ENCODE results near the gene CREB3L2. TPM values are rescaled to one million over a fixed set of nuclear protein-coding genes. Genes with fewer than 3 reads are reported as not detected.

CREB3L2 gene
- polyA plus RNA-seq, 2 of the 4 experiments (the other 2 are of a cell fraction): 16.3 to 32.2 TPM

- ATAC-seq (no peak), FAIRE-seq (no peak), DNase-seq (ENCODE audit: low read depth in 1 of 2, low spot score in 1 of 2) (no peak)
- no peaks in the 10 kb centered on the region for H3K4me1 ChIP-seq
- H3K27ac ChIP-seq: no peak overlapping the region
- no peak overlapping the region for H3K4me2 ChIP-seq
- ChIA-PET CTCF (interaction anchor here (0.9 to 1.2 kb wide), 2 partner anchors 12 to 172 kb away, joined by 4 read pairs; no protein-coding TSS in a partner anchor), POLR2A (no interaction called here)
- WGBS (ENCODE audit: missing lambda C conversion rate): 3% methylated on average over 1 of the region's 1 CpG
- TF ChIP-seq PHF8 (IDR thresholded peaks at IDR 0.05; ENCODE audit: borderline replicate concordance, low read depth) (no peak), EHMT2 (IDR thresholded peaks at IDR 0.05; ENCODE audit: low read depth) (no peak), KDM1A (IDR thresholded peaks at IDR 0.05; ENCODE audit: low read depth) (no peak), MAFK (IDR thresholded peaks at IDR 0.05; ENCODE audit: partially characterized antibody) (no peak), FOXS1 (CRISPR knock-in tag; IDR thresholded peaks at IDR 0.05) (no peak)
- TF ChIP-seq, protein P1, sequence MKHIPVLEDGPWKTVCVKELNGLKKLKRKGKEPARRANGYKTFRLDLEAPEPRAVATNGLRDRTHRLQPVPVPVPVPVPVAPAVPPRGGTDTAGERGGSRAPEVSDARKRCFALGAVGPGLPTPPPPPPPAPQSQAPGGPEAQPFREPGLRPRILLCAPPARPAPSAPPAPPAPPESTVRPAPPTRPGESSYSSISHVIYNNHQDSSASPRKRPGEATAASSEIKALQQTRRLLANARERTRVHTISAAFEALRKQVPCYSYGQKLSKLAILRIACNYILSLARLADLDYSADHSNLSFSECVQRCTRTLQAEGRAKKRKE (CRISPR knock-in tag; IDR thresholded peaks at IDR 0.05; ENCODE audit: low read depth): no peak
- TF ChIP-seq, protein P2, sequence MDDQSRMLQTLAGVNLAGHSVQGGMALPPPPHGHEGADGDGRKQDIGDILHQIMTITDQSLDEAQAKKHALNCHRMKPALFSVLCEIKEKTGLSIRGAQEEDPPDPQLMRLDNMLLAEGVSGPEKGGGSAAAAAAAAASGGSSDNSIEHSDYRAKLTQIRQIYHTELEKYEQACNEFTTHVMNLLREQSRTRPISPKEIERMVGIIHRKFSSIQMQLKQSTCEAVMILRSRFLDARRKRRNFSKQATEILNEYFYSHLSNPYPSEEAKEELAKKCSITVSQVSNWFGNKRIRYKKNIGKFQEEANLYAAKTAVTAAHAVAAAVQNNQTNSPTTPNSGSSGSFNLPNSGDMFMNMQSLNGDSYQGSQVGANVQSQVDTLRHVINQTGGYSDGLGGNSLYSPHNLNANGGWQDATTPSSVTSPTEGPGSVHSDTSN (IDR thresholded peaks at IDR 0.05): no peak
- H3K4me3 ChIP-seq: no peak overlapping the region
- H3K9me3 ChIP-seq: peaks cover 11% of the 10 kb centered on the region
Measured at GRCh38 chr7:137828456-137828855, 173.4 kb downstream of the CREB3L2 start.

GRCh38 chr7:137825489-137825888, 176.4 kb downstream of the CREB3L2 start:
- POLR2A ChIA-PET: no interaction called here
- FAIRE-seq: no peak

More at GRCh38 chr7:137825489-137825888, 176.4 kb downstream of the CREB3L2 start:
- ATAC-seq (no peak), DNase-seq (ENCODE audit: low read depth in 1 of 2, low spot score in 1 of 2) (no peak)
- H3K4me3 ChIP-seq: no peak overlapping the region
- CTCF ChIA-PET: no interaction called here
- H3K9me3 ChIP-seq: no peaks in the 10 kb centered on the region
- no peak overlapping the region for H3K4me2 ChIP-seq
- 26% methylated on average over 3 of the region's 3 CpGs for WGBS (ENCODE audit: missing lambda C conversion rate)
- no peaks in the 10 kb centered on the region for H3K4me1 ChIP-seq
- no peak overlapping the region for H3K27ac ChIP-seq
- no peak for TF ChIP-seq RARB (CRISPR knock-in tag; IDR thresholded peaks at IDR 0.05)
- TF ChIP-seq, protein P3, sequence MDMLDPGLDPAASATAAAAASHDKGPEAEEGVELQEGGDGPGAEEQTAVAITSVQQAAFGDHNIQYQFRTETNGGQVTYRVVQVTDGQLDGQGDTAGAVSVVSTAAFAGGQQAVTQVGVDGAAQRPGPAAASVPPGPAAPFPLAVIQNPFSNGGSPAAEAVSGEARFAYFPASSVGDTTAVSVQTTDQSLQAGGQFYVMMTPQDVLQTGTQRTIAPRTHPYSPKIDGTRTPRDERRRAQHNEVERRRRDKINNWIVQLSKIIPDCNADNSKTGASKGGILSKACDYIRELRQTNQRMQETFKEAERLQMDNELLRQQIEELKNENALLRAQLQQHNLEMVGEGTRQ (IDR thresholded peaks at IDR 0.05): no peak
- TF ChIP-seq MAFK (IDR thresholded peaks at IDR 0.05; ENCODE audit: partially characterized antibody): no peak

Other genes starting within 250 kb of the CREB3L2 start
- gene DGKI, start 155.1 kb downstream of the CREB3L2 start, polyA plus RNA-seq (2011; rRNA removed): 0.05 and 0.25 TPM in 2 replicates
- 0.08 to 0.17 TPM (median 0.14 TPM) in 3 replicates for gene DGKI, start 155.1 kb downstream of the CREB3L2 start, polyA plus RNA-seq (2017; fragmentation: RNase III; extraction: RNeasy Plus Mini Kit Qiagen cat#74134 plus additional on column Dnase treatment)
- gene AKR1D1, start 74.4 kb upstream of the CREB3L2 start, polyA plus RNA-seq (2011; rRNA removed): not detected in 2 replicates
- 0.06 TPM in 1 of 3 replicates, not detected in the others for gene AKR1D1, start 74.4 kb upstream of the CREB3L2 start, polyA plus RNA-seq (2017; fragmentation: RNase III; extraction: RNeasy Plus Mini Kit Qiagen cat#74134 plus additional on column Dnase treatment)

Data from A549 (cell line).